Anterior cingulate cortex (tissue), 58 donors: Measurements from ENCODE around the gene UBE2O.
"Not testable (repeated sequence)": the region's sequence is repeated elsewhere in the genome, so short reads cannot be mapped to it uniquely, and the experiment has no call there.

Experiments used
- DNase-seq, 58 donors: peaks; one replicate each; lab custom pipeline; 2025; lab: John Stamatoyannopoulos, UW

The UBE2O gene

DNA sequence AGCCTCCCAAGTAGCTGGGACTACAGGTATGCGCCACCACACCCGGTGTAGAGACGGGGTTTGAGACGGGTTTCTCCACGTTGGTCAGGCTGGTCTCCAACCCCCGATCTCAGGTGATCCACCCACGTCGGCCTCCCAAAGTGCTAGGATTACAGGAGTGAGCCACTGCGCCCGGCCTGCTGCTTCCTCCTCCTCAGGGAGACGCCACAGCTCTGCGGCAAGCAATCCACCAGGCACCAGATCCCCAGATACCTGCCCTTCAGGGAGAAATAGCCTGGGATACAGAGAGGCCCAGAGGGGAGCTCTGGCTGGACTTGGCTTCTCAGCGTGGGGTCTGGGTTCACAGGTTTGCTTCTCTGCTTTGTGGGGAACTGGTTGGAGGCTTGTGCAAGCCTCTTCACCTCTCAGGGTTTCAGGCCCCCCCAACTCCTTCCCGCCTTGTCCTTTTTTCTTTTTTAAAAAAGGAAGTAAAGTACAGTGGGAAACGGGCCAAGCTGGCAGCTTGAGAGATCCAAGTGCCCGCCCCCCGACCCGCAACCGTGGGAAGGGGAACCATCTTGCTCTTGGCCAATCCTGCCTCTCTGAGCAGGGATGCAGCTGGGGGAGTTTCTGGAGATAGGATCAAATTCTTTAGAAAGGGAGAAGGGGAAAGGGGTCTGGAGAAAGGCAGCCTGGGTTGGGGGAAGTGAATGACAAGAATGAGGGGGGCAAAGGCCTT is 71.2 kb downstream of the UBE2O start:
- peak in 1 of 58 donors; percentile 18 for DNase-seq

DNA sequence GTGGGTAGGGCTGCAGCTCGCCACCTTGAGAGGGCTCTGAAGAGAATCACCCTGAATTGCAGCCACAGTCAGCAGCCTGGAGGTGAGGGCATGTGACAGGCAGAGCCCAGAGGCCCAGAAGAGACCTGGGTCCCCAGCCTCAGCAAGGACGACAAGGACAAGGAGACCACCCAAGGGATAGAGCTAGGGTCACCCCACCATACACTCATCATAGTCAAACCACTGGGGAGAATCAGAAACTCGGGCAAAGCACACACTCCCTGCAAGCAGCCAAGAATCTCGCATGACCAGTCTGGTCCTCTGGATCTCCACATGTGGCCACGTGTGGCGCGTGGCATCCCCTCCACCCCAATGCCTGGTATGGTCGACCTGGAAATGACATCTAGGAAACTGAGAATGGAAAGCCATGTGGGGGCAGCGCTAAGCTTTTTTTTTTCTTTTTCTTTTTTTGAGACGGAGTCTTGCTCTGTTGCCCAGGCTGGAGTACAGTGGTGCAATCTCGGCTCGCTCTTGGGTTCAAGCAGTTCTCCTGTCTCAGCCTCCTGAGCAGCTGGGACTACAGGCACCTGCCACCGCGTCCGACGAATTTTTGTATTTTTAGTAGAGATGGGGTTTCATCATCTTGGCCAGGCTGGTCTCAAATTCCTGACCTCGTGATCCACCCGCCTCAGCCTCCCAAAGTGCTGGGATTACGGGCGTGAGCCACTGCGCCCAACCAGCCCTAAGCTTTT is 73.1 kb downstream of the UBE2O start:
- no peak for DNase-seq

DNA sequence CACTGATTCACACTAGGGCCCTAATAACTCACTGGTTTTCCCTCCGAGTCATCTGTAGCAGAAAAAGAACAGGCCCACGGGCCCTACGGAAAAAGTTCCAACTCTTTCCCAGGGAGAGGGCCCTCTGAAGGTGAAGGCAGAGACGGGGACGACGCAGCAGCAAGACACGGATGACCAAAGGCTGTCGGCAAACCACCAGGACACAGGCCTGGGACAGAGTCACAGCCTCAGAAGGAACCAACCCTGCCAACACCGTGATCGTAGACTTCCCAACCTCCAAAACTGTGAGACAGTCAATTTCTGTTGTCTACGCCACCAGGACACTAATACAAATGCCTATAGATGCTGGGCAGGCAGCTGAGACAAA is 73.7 kb downstream of the UBE2O start:
- DNase-seq, result no peak

DNA sequence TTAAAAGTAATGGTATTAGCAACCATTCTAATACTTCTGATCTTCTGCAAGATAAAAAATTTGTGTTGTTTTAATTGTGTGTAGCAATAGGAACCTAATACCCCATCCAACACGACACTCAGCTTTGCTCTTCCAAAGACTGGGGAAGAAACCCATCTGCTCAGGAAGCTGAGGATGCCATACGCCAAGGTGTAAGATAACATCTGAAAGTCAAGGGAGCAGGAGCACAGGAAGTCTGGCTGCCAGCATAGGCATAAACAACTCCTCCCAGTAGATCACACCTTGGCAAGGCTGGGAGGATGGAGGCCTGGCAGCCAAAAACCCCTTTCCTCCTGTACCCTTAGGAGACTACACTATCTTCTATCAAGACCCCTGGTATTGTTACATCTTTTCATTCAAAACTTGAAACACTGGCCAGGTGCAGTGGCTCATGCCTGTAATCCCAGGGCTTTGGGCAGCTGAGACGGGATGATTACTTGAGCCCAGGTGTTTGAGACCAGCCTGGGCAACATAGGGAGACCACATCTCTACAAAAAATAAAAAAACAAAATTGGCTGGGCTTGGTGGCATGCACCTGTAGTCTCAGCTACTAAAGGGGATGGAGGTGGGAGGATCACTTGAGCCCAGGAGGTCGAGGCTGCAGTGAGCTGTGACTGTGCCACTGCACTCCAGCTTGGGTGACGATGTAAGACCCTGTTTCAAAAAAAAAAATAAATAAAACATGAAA is 74.2 kb downstream of the UBE2O start:
- DNase-seq, result no peak

DNA sequence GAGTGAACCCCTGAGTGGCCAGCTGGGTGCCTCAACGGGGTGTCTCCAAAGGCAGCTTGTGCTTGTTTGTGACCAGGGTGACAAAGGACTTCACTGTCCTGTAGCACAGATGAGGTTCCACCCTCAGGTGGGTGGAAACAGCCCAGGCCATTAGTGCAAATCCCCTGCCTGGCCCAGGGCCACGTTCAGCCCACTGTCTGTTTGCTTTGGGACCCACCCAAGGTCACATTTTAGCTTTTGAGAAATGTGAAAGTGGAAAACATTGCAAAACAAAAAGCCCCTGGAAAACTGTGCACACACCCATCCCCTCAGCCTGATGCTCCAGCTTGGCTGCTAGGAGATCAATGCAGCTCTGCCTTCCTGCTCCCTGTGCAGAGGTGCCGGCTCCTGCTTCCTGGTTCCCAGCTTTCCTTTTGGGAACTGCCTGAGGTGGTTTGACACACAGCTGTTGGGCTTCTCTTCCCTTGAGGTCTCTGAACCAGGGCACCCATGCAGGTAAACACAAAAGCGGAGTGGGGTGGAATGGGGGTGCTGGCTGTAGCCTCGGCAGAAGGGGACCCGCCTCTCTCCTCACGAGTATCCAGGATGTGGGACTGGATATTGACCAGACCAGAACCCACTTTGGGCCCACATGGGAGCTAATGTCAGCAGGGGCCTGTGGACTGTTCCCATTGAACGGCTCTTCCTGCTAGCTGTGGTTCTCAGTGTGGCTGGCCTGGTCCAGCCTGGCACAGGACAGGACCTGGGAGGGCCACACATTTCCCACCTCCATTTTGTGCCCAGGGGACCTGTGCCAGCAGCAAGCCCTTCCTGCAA is 76.4 kb downstream of the UBE2O start:
- DNase-seq, result no peak

GRCh38 chr17:76371656-76372628 is 81.0 kb downstream of the UBE2O start:
- DNase-seq, result no peak

DNA sequence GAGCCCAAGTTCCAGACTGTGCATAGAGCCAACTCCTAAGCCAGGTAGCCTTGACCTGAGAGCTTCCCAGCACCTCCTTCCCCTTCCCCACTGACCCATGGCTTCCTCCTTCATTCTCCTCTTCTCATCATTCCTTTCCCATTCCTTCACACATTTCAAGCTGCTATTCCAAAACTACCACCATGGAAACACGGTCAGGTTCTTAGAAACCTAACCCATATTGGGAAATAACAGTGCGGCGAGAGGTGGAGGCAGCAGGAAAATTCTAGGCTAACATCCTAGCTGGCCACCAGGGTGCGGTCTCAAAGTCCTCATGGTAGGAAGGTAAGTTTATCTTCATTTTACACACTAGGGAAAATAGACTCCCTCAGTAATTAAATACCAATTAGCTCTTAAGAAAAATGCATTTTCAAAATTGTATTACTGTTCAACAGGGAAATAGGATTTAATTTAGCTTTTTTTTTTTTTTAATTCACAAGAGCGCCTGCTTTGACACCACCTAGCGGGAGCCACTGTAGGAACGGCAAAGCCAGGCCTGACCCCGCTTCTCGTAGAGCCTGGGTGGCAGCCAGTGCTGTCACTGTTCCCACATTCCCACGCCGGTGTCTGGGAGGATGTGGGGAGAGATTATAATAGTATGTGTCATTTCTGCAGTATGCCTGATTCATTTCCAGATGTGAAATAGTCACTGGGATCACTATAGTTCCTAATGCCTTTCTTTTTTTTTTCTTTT is 82.5 kb downstream of the UBE2O start:
- DNase-seq, result peak in 4 of 58 donors; percentile 15 to 64 (median 20)

DNA sequence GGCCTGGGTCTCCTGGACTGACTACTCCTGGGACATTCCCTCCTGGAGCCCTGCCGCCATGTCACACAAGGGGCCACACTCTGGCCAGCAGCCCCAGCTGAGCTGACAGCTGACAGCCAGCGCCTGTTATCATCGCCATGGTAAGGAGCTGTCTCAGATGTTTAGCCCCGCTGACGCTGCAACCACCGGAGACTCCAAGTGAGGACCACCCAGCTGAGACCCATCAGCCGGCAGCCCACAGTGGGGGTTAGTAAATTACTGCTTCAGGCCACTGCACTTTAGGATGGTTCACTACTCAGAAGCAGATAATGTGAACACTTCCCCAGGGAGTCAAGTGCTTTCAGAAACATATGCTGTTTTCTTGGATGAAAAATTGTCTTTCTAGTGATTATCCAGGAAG is 83.1 kb downstream of the UBE2O start:
- DNase-seq, result no peak

DNA sequence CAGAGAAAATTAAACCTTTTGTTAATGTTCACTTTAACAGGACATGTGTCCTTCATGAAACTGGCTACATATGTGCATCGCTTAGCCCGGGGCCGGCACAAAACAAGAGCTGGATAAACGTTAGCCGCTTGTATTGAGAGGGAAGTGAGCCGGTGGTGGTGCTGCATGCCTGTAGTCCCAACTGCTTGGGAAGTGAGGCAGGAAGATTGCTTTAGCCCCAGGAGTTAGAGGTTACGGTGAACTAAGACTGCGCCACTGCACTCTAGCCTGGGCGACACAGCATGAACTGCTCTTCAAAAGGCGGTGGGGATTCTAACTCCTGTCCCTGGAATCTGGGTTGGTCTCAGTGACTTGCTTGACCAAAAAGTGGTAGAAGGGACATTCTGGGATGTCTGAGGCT is 83.6 kb downstream of the UBE2O start:
- DNase-seq, result no peak

DNA sequence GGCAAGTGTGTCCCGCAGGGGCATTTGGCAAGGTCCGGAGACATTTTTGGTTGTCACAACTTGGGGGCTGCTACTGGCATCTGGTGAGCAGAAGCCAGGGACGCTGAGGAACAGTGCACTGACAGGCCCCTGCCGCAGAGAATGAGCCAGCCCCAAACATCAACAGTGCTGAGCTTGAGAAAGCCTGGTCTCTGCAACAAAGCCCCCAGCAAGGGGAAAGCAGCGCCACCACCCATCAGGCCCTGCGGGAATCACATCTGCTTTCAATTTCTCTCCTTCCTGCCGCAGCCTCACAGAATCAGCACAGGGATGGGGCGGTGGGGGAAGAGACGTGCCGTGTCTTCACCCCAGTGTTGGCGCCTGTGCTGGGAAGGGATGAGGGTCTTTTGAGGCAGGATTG is 84.4 kb downstream of the UBE2O start:
- DNase-seq, result no peak

GRCh38 chr17:76367642-76368041 is 85.3 kb downstream of the UBE2O start:
- DNase-seq, result no peak

DNA sequence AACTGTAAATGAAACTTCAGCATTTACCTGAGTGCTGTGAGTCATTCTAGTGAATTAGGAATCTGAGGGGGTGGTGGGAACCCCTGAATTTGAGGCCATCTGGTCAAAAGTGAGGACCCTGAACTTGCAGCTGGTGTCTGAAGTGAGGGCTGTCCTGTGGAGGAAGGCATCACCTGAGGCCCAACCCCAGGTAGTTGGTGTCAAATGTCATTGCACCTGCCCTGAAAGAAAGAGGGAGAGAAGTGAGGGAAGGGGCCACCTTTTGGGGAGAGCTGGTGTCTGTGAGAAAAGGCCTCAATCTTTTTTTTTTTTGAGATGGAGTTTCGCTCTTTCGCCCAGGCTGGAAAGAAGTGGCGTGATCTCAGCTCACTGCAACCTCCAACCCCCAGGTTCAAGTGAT is 86.7 kb downstream of the UBE2O start:
- no peak for DNase-seq

- DNase-seq, result no peak
Measured at GRCh38 chr17:76365256-76365903, 87.6 kb downstream of the UBE2O start.

GRCh38 chr17:76363107-76363842 is 89.7 kb downstream of the UBE2O start:
- DNase-seq, result no peak

- DNase-seq, result no peak
Measured at GRCh38 chr17:76360461-76360860, 92.5 kb downstream of the UBE2O start.

GRCh38 chr17:76359776-76360175 is 93.2 kb downstream of the UBE2O start:
- not testable (repeated sequence) for DNase-seq

DNA sequence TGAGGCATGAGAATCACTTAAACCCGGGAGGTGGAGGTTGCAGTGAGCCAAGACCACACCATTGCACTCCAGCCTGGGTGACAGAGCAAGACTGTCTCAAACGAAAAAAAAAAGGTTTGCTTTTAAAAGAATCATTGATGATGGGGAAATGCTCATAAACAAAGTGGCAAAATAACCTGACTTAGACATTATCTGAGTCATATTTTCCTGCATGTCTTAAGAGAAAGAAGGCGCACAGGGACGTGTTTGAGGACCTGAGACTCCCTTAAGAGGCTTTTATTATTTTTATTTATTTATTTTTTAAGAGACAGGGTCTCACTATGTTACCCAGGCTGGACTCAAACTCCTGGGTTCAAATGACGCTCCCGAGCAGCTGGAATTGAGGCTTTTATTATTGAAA is 93.6 kb downstream of the UBE2O start:
- DNase-seq, result no peak
